CD14-positive monocyte (primary cell): ENCODE measurements around the gene SLC26A9. TPM values are rescaled to one million over a fixed set of nuclear protein-coding genes. Genes with fewer than 3 reads are reported as not detected.

Experiments
- DNase-seq, 3 donors: peaks; one replicate each; pipeline ENCODE4 v3.0.0-alpha.2; 2011 to 2022
- H2AFZ ChIP-seq: 2 replicates; pipeline ENCODE4 v1.6.0; 2012; ENCODE audit warnings: mild to moderate bottlenecking, low read depth, low read length, inconsistent platforms; ENCODE audit not compliant: insufficient read depth, poor library complexity, severe bottlenecking
- H3K27ac ChIP-seq, 2 donors: 1 replicate in 1 of 2; 2 replicates in 1 of 2; pipeline ENCODE4 v1.5.1; 2012 to 2013; ENCODE audit warnings: low read length in 2 of 2, control low read depth in 1 of 2, inconsistent platforms in 1 of 2, low read depth in 1 of 2, mild to moderate bottlenecking in 1 of 2
- H3K27me3 ChIP-seq, 2 donors: one replicate each; pipeline versions ENCODE4 v1.6.0 to v1.6.1; 2011 to 2013; ENCODE audit warnings: low read length in 2 of 2; ENCODE audit not compliant: control insufficient read depth in 2 of 2, insufficient read depth in 2 of 2
- H3K36me3 ChIP-seq, 2 donors: replicated peaks in 1 of 2; 1 replicate in 1 of 2; 2 replicates in 1 of 2; pipeline versions ENCODE4 v1.5.1 to v1.6.1; 2012 to 2013; ENCODE audit warnings: low read length in 2 of 2, control low read depth in 1 of 2, inconsistent platforms in 1 of 2, mild to moderate bottlenecking in 1 of 2; ENCODE audit not compliant: insufficient read depth in 2 of 2, control insufficient read depth in 1 of 2
- H3K4me1 ChIP-seq, 2 donors: 1 replicate in 1 of 2; 2 replicates in 1 of 2; pipeline versions ENCODE4 v1.5.1 to v1.6.1; 2012 to 2013; ENCODE audit warnings: low read length in 2 of 2, control low read depth in 1 of 2, inconsistent platforms in 1 of 2, mild to moderate bottlenecking in 1 of 2, moderate library complexity in 1 of 2; ENCODE audit not compliant: insufficient read depth in 2 of 2, control insufficient read depth in 1 of 2
- H3K4me2 ChIP-seq: replicated peaks from 2 replicates; pipeline ENCODE3; 2012; ENCODE audit warnings: low read length, moderate library complexity, mild to moderate bottlenecking; ENCODE audit not compliant: poor library complexity, severe bottlenecking; ENCODE audit errors: extremely low read depth
- H3K4me3 ChIP-seq, 3 experiments: fragments of 200-600 bp in 1 of 3; sonication (generic) in 1 of 3; replicated peaks in 1 of 3; 1 replicate in 2 of 3; 2 replicates in 1 of 3; pipeline ENCODE4 v1.5.1; 2011 to 2013; ENCODE audit warnings: low read length in 3 of 3, mild to moderate bottlenecking in 3 of 3, control low read depth in 2 of 3, low read depth in 2 of 3, inconsistent platforms in 1 of 3, moderate library complexity in 1 of 3
- H3K79me2 ChIP-seq: 2 replicates; pipeline ENCODE4 v1.6.0; 2012; ENCODE audit warnings: mild to moderate bottlenecking, control low read depth, inconsistent platforms, low read length, moderate library complexity; ENCODE audit not compliant: insufficient read depth
- H3K9ac ChIP-seq: 2 replicates; pipeline ENCODE4 v1.6.0; 2017; ENCODE audit warnings: low read length, mild to moderate bottlenecking; ENCODE audit not compliant: insufficient read depth, poor library complexity, severe bottlenecking
- H3K9me3 ChIP-seq, 2 donors: replicated peaks in 1 of 2; 1 replicate in 1 of 2; 2 replicates in 1 of 2; pipeline versions ENCODE4 v1.5.1 to v1.6.1; 2012 to 2013; ENCODE audit warnings: low read length in 2 of 2, control low read depth in 1 of 2; ENCODE audit not compliant: control insufficient read depth in 1 of 2, insufficient read depth in 1 of 2
- H4K20me1 ChIP-seq: 2 replicates; pipeline ENCODE4 v1.6.0; 2012; ENCODE audit warnings: mild to moderate bottlenecking, low read length, control low read depth, moderate library complexity; ENCODE audit not compliant: insufficient read depth
- H3K27ac Mint-ChIP-seq, 7 donors: one replicate each; pipeline ENCODE4 v1.8.0; 2020; ENCODE audit warnings: mild to moderate bottlenecking in 7 of 7, mixed read lengths in 7 of 7, moderate library complexity in 6 of 7, inconsistent platforms in 2 of 7
- H3K27me3 Mint-ChIP-seq, 3 donors: one replicate each; pipeline ENCODE4 v1.8.0; 2021 to 2022; ENCODE audit warnings: low read depth in 3 of 3, mild to moderate bottlenecking in 3 of 3, mixed read lengths in 3 of 3, moderate library complexity in 3 of 3, inconsistent platforms in 1 of 3
- H3K36me3 Mint-ChIP-seq, 2 donors: one replicate each; pipeline ENCODE4 v1.8.0; 2020; ENCODE audit warnings: mixed read lengths in 2 of 2, inconsistent platforms in 1 of 2, mild to moderate bottlenecking in 1 of 2
- H3K4me1 Mint-ChIP-seq: one replicate; pipeline ENCODE4 v1.8.0; 2020; ENCODE audit warnings: mild to moderate bottlenecking, mixed read lengths
- H3K4me3 Mint-ChIP-seq, 2 donors: one replicate each; pipeline ENCODE4 v1.8.0; 2020; ENCODE audit warnings: mild to moderate bottlenecking in 2 of 2, mixed read lengths in 2 of 2, moderate library complexity in 1 of 2
- H3K9me3 Mint-ChIP-seq, 7 donors: one replicate each; pipeline ENCODE4 v1.8.0; 2020 to 2022; ENCODE audit warnings: mixed read lengths in 7 of 7, mild to moderate bottlenecking in 6 of 7, moderate library complexity in 6 of 7, inconsistent platforms in 2 of 7
- WGBS: methylation state at CpG from one replicate; pipeline ENCODE4 v1.1.5; 2013; ENCODE audit warnings: missing lambda C conversion rate; ENCODE audit not compliant: insufficient coverage; 5-methylcytosine and 5-hydroxymethylcytosine counted together
- intact Hi-C, 2 donors: fragments of 100-400 bp; cut with micrococcal nuclease; formaldehyde crosslinking; loops; one replicate each; pipeline versions ENCODE4 v1.15.0 to v1.15.1; 2023
- polyA plus RNA-seq, 3 donors: library from polyadenylated mRNA; depleted of rRNA in 1 of 3; unstranded in 2 of 3; stranded (reverse) in 1 of 3; fragments of 300-500 nt in 2 of 3; fragments of >200 nt in 1 of 3; fragmentation: Illumina TruSeq in 2 of 3; gene quantifications; 1 replicate in 2 of 3; 2 replicates in 1 of 3; pipeline ENCODE4 v1.2.3, GENCODE V29; 2012 to 2021
- TF ChIP-seq, protein P1 (sequence below): fragments of 200-600 bp; IDR thresholded peaks from one replicate; pipeline ENCODE4 v1.8.0; 2022; ENCODE audit warnings: antibody characterized with exemption, mild to moderate bottlenecking

SLC26A9 gene
- polyA plus RNA-seq, 3 donors = 0.04 TPM; not detected in 2

DNA sequence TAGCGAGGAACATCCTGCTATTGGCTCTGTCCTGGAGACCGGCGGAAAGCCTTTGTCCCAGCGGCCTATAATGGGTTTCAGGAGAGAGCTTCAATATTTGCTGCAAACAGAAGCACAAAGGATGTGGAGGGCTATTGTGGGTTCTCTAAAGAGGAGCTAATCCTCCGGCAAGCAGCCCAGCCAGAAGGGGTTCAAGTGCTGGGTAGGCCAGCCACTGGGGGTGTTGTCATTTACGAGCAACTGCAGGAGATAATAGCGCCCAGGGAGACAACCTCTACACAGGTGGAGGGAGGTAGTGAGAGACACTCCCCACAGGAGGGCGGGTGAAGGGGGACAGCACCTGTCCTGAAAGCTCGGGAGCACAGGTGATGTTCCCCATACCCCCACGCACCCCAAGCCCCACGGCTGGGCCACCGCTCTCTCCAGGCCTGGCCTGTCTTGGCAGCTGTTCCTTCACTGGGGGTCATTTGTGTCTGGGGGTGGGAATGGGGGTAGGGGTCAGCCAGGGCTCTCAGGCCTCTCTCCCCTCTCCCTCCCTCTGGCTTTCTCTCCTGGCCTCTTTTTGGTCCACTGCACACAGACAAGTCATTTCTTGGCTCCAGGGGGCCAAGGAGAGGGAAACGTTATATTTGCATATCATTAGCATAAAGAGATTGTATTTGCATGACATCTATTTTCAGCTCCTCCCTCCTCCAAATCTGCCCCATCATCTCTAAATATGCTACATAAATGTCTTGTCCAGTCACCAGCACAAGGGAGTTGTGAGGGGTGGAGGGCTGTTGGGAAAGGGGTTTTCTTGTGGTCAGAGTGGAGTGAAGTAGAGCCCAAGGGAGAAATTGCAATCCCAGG is 22.0 kb upstream of the SLC26A9 start:
- no peaks in the 10 kb centered on the region for H3K79me2 ChIP-seq
- H3K27me3 ChIP-seq = no peaks in the 10 kb centered on the region
- H3K36me3 ChIP-seq = no peaks in the 10 kb centered on the region
- no peaks in the 10 kb centered on the region for H3K9me3 ChIP-seq
- intact Hi-C loops = no loop called here
- H3K4me3 ChIP-seq = no peak overlapping the region
- no peak overlapping the region for H2AFZ ChIP-seq
- no peak overlapping the region for H3K27ac ChIP-seq
- H3K9me3 Mint-ChIP-seq = no peaks in the 10 kb centered on the region
- no peak overlapping the region for H3K9ac ChIP-seq
- peaks cover 32% of the 10 kb centered on the region for H3K4me1 Mint-ChIP-seq
- WGBS = 85% methylated on average over 4 of the region's 13 CpGs
- no peak for DNase-seq
- H3K36me3 Mint-ChIP-seq = no peaks in the 10 kb centered on the region
- H4K20me1 ChIP-seq = no peaks in the 10 kb centered on the region
- H3K4me3 Mint-ChIP-seq = no peak overlapping the region
- H3K27ac Mint-ChIP-seq = peak overlapping the region in 1 of 7 donors; percentile 57
- H3K4me2 ChIP-seq = no peak overlapping the region
- TF ChIP-seq, protein P1, sequence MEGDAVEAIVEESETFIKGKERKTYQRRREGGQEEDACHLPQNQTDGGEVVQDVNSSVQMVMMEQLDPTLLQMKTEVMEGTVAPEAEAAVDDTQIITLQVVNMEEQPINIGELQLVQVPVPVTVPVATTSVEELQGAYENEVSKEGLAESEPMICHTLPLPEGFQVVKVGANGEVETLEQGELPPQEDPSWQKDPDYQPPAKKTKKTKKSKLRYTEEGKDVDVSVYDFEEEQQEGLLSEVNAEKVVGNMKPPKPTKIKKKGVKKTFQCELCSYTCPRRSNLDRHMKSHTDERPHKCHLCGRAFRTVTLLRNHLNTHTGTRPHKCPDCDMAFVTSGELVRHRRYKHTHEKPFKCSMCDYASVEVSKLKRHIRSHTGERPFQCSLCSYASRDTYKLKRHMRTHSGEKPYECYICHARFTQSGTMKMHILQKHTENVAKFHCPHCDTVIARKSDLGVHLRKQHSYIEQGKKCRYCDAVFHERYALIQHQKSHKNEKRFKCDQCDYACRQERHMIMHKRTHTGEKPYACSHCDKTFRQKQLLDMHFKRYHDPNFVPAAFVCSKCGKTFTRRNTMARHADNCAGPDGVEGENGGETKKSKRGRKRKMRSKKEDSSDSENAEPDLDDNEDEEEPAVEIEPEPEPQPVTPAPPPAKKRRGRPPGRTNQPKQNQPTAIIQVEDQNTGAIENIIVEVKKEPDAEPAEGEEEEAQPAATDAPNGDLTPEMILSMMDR = no peak
- H3K27me3 Mint-ChIP-seq = peaks cover 0 to 7% (median 4%) of the 10 kb centered on the region in 3 donors
- peaks cover 18 to 33% of the 10 kb centered on the region in 2 donors for H3K4me1 ChIP-seq

DNA sequence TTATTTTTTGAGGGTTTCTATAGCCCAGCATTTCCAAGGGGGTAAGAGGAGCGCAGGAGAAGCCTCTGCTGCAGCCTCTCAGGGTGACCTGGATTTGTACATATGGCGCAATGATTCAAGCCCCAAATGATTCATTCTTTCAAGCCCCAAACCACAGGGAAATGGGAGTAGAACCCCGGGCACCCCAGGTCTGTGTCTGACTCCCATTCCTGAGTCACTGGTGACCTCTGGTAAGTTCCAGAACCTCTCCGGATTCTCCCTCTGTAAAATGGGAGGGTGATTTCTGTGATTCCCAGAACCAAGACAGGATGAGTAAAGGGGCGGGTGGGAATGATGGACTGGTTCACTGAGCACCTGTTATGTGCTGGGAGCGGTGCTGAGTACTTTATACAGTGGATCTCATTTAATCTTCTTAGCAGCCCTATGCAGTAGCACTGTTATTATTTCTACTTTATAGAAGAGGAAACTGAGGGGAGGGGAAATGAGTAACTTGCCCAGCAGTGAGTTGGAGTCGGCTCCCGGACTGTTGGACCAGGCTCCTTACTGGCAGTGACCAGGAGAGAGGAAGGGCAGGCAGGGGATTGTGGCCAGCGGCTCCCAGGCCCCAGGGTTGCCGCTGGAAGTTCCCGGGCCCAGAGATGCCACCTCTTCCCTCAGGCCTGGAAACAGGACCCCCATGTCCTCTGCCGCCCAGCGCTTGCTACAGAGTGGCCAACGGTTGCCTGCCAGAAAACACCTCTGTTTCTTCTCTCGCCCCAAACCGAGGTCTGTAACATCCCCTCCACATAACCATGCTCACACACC is 20.3 kb upstream of the SLC26A9 start:
- Mint-ChIP-seq H3K27me3 (peaks cover 0 to 9% (median 5%) of the 10 kb centered on the region in 3 donors), H3K4me3 (no peak overlapping the region), H3K4me1 (peaks cover 32% of the 10 kb centered on the region), H3K36me3 (no peaks in the 10 kb centered on the region), H3K9me3 (no peaks in the 10 kb centered on the region), H3K27ac (peak overlapping the region in 4 of 7 donors; percentile 3 to 62 (median 52))
- WGBS = 94% methylated on average over 9 of the region's 16 CpGs
- no peaks in the 10 kb centered on the region for H4K20me1 ChIP-seq
- no peak overlapping the region for H3K4me2 ChIP-seq
- no peaks in the 10 kb centered on the region for H3K9me3 ChIP-seq
- H2AFZ ChIP-seq = no peak overlapping the region
- H3K79me2 ChIP-seq = no peaks in the 10 kb centered on the region
- no peak overlapping the region for H3K27ac ChIP-seq
- intact Hi-C loops = no loop called here
- TF ChIP-seq, protein P1 = no peak
- H3K36me3 ChIP-seq = no peaks in the 10 kb centered on the region
- no peaks in the 10 kb centered on the region for H3K27me3 ChIP-seq
- H3K9ac ChIP-seq = no peak overlapping the region
- peaks cover 18 to 33% of the 10 kb centered on the region in 2 donors for H3K4me1 ChIP-seq
- peak; percentile 34 to 78 (median 68) for DNase-seq
- no peak overlapping the region for H3K4me3 ChIP-seq
